Anterior cingulate cortex (tissue), 58 donors: ENCODE data around the gene ARHGEF10L.
"Not testable (repeated sequence)": the region's sequence is repeated elsewhere in the genome, so short reads cannot be mapped to it uniquely, and the experiment has no call there.

Source experiments
- DNase-seq, 58 donors: peaks; one replicate each; lab custom pipeline; 2025; lab: John Stamatoyannopoulos, UW

The ARHGEF10L gene

GRCh38 chr1:17725084-17725719, 185.7 kb downstream of the ARHGEF10L start:
- no peak for DNase-seq

GRCh38 chr1:17725811-17726582, 186.5 kb downstream of the ARHGEF10L start:
- DNase-seq: no peak

GRCh38 chr1:17728123-17728712, 188.7 kb downstream of the ARHGEF10L start:
- no peak for DNase-seq

GRCh38 chr1:17729248-17729647, 189.8 kb downstream of the ARHGEF10L start:
- DNase-seq: no peak

GRCh38 chr1:17729909-17730308, 190.4 kb downstream of the ARHGEF10L start:
- DNase-seq: no peak

- DNase-seq: no peak
These were observed 192.0 kb downstream of the ARHGEF10L start for GRCh38 chr1:17731460-17731859.

GRCh38 chr1:17732475-17732874, 193.0 kb downstream of the ARHGEF10L start:
- DNase-seq: no peak

GRCh38 chr1:17733661-17734060, 194.2 kb downstream of the ARHGEF10L start:
- no peak for DNase-seq

GRCh38 chr1:17734609-17735008, 195.1 kb downstream of the ARHGEF10L start:
- DNase-seq: no peak

GRCh38 chr1:17735348-17735747, 195.8 kb downstream of the ARHGEF10L start:
- DNase-seq: no peak

- DNase-seq: no peak
These were observed 196.3 kb downstream of the ARHGEF10L start for GRCh38 chr1:17735793-17736192.

GRCh38 chr1:17736625-17737024, 197.1 kb downstream of the ARHGEF10L start:
- no peak for DNase-seq

- DNase-seq: no peak
These were observed 199.6 kb downstream of the ARHGEF10L start for GRCh38 chr1:17739050-17739449.

GRCh38 chr1:17741052-17741451, 201.6 kb downstream of the ARHGEF10L start:
- no peak for DNase-seq

- DNase-seq: peak in 3 of 58 donors; percentile 1 to 21 (median 9)
These were observed 203.1 kb downstream of the ARHGEF10L start for GRCh38 chr1:17742583-17742982.

GRCh38 chr1:17743008-17743647, 203.6 kb downstream of the ARHGEF10L start:
- DNase-seq: no peak

- no peak for DNase-seq
These were observed 204.4 kb downstream of the ARHGEF10L start for GRCh38 chr1:17743925-17744324.

GRCh38 chr1:17744666-17745478, 205.4 kb downstream of the ARHGEF10L start:
- no peak for DNase-seq

- peak in 1 of 58 donors; percentile 9 for DNase-seq
These were observed 206.0 kb downstream of the ARHGEF10L start for GRCh38 chr1:17745479-17745955.

GRCh38 chr1:17746281-17746680, 206.8 kb downstream of the ARHGEF10L start:
- not testable (repeated sequence) for DNase-seq
